MM.1S (cell line): ENCODE data around the gene SLC8A3.

Experiments used
- DNase-seq: peaks from one replicate; pipeline ENCODE4 v3.0.0-alpha.2; 2015
- H2AFZ ChIP-seq: fragments of 300-600 bp; sonication (generic); 2 replicates; pipeline ENCODE4 v1.6.0; 2016; ENCODE audit warnings: antibody characterized with exemption, low read length
- H3F3A ChIP-seq: fragments of 300-600 bp; sonication (generic); 2 replicates; pipeline ENCODE4 v1.6.1; 2016; ENCODE audit warnings: mild to moderate bottlenecking, antibody characterized with exemption, low read length, moderate library complexity, mixed read lengths; ENCODE audit not compliant: insufficient read depth
- H3K27ac ChIP-seq: fragments of 300-600 bp; sonication (generic); 2 replicates; pipeline ENCODE4 v1.5.1; 2016; ENCODE audit warnings: mild to moderate bottlenecking, low read length
- H3K27me3 ChIP-seq: fragments of 300-600 bp; sonication (generic); replicated peaks from 2 replicates; pipeline ENCODE4 v1.6.0; 2016; ENCODE audit warnings: low read length; ENCODE audit not compliant: insufficient read depth
- H3K36me3 ChIP-seq: fragments of 300-600 bp; sonication (generic); replicated peaks from 2 replicates; pipeline ENCODE4 v1.6.1; 2016; ENCODE audit warnings: mild to moderate bottlenecking, low read length, mixed read lengths; ENCODE audit not compliant: insufficient read depth
- H3K4me1 ChIP-seq: fragments of 300-600 bp; sonication (generic); 2 replicates; pipeline ENCODE4 v1.6.1; 2016; ENCODE audit warnings: low read length, mixed read lengths
- H3K4me2 ChIP-seq: fragments of 300-600 bp; sonication (generic); 2 replicates; pipeline ENCODE4 v1.6.0; 2016; ENCODE audit warnings: low read depth, low read length
- H3K4me3 ChIP-seq: fragments of 300-600 bp; sonication (generic); 2 replicates; pipeline ENCODE4 v1.5.1; 2016; ENCODE audit warnings: low read length, mixed read lengths
- H3K79me2 ChIP-seq: fragments of 300-600 bp; sonication (generic); 2 replicates; pipeline ENCODE4 v1.6.1; 2016; ENCODE audit warnings: mixed run types, low read length, mixed read lengths
- H3K9ac ChIP-seq: fragments of 300-600 bp; sonication (generic); 2 replicates; pipeline ENCODE4 v1.6.1; 2016; ENCODE audit warnings: low read length, mixed read lengths
- H3K9me2 ChIP-seq: fragments of 300-600 bp; sonication (generic); replicated peaks from 2 replicates; pipeline ENCODE4 v1.6.1; 2016; ENCODE audit warnings: mild to moderate bottlenecking, low read length, mixed read lengths; ENCODE audit not compliant: insufficient read depth
- H3K9me3 ChIP-seq: fragments of 300-600 bp; sonication (generic); replicated peaks from 2 replicates; pipeline ENCODE4 v1.6.1; 2016; ENCODE audit warnings: mild to moderate bottlenecking, low read length, mixed read lengths; ENCODE audit not compliant: insufficient read depth
- H4K20me1 ChIP-seq: fragments of 300-600 bp; sonication (generic); 2 replicates; pipeline ENCODE4 v1.6.1; 2016; ENCODE audit warnings: mild to moderate bottlenecking, low read length, moderate library complexity, mixed read lengths; ENCODE audit not compliant: insufficient read depth
- CTCF ChIP-seq: fragments of 300-600 bp; sonication (generic); IDR thresholded peaks from 2 replicates; pipeline ENCODE4 v1.5.1; 2016; ENCODE audit warnings: antibody characterized with exemption, low read length, mixed read lengths
- EZH2 ChIP-seq: fragments of 300-600 bp; sonication (generic); optimal IDR thresholded peaks from 2 replicates; pipeline ENCODE3; 2017; ENCODE audit warnings: low read depth, mild to moderate bottlenecking, antibody characterized with exemption, low read length, mixed read lengths
- EZH2phosphoT487 ChIP-seq: fragments of 300-600 bp; sonication (generic); IDR thresholded peaks from 2 replicates; pipeline ENCODE4 v1.6.1; 2018; ENCODE audit warnings: antibody characterized with exemption, low read length

Gene SLC8A3

GRCh38 chr14:70008284-70009262 is 180.2 kb downstream of the SLC8A3 start:
- no peaks in the 10 kb centered on the region for H3K9me3 ChIP-seq
- peak overlapping the region; percentile 47; the same call in 1 of the 2 replicates for H3K27ac ChIP-seq
- no peaks in the 10 kb centered on the region for H3K36me3 ChIP-seq
- DNase-seq: no peak
- no peak overlapping the region for H2AFZ ChIP-seq
- no peaks in the 10 kb centered on the region for H3K9me2 ChIP-seq
- no peak for TF ChIP-seq CTCF
- TF ChIP-seq EZH2phosphoT487: no peak
- no peak for TF ChIP-seq EZH2
- 0 out of 2 replicates have a peak, but pooled peaks cover 6% of the 10 kb centered on the region for H3F3A ChIP-seq
- H3K79me2 ChIP-seq: no peaks in the 10 kb centered on the region
- H3K4me1 ChIP-seq: peaks cover 31% of the 10 kb centered on the region
- no peak overlapping the region for H3K4me3 ChIP-seq
- no peaks in the 10 kb centered on the region for H4K20me1 ChIP-seq
- no peaks in the 10 kb centered on the region for H3K27me3 ChIP-seq
- H3K9ac ChIP-seq: no peak overlapping the region; the same call in 1 of the 2 replicates
- peak overlapping the region; percentile 39 for H3K4me2 ChIP-seq

- Histone ChIP-seq H2AFZ (no peak overlapping the region), H3K27ac (peak overlapping the region; percentile 1; the same call in 1 of the 2 replicates), H3K9me3 (no peaks in the 10 kb centered on the region), H3K9ac (no peak overlapping the region), H3K4me3 (no peak overlapping the region), H3K27me3 (no peaks in the 10 kb centered on the region), H3K79me2 (no peaks in the 10 kb centered on the region), H3K4me2 (peak overlapping the region; percentile 6; the same call in 1 of the 2 replicates), H4K20me1 (no peaks in the 10 kb centered on the region), H3F3A (0 out of 2 replicates have a peak, but pooled peaks cover 6% of the 10 kb centered on the region), H3K36me3 (no peaks in the 10 kb centered on the region), H3K9me2 (no peaks in the 10 kb centered on the region), H3K4me1 (peaks cover 31% of the 10 kb centered on the region)
- TF ChIP-seq EZH2phosphoT487 (no peak), CTCF (no peak), EZH2 (no peak)
- DNase-seq: peak; percentile 50
These were observed 182.1 kb downstream of the SLC8A3 start for GRCh38 chr14:70006699-70007098.

GRCh38 chr14:70005281-70005805 is 183.4 kb downstream of the SLC8A3 start:
- Histone ChIP-seq H3K9me2 (no peaks in the 10 kb centered on the region), H3K27me3 (no peaks in the 10 kb centered on the region), H3K4me3 (no peak overlapping the region), H2AFZ (no peak overlapping the region), H3K4me1 (peaks cover 31% of the 10 kb centered on the region), H3F3A (0 out of 2 replicates have a peak, but pooled peaks cover 6% of the 10 kb centered on the region), H3K9ac (no peak overlapping the region), H3K36me3 (no peaks in the 10 kb centered on the region), H3K4me2 (no peak overlapping the region), H4K20me1 (no peaks in the 10 kb centered on the region), H3K27ac (no peak overlapping the region), H3K79me2 (no peaks in the 10 kb centered on the region), H3K9me3 (no peaks in the 10 kb centered on the region)
- DNase-seq: no peak
- TF ChIP-seq CTCF: no peak
- TF ChIP-seq EZH2: no peak
